Neural progenitor cell (in vitro differentiated cells): ENCODE data around the gene CLCN2. TPM values are rescaled to one million over a fixed set of nuclear protein-coding genes. Genes with fewer than 3 reads are reported as not detected.

Source experiments
- DNase-seq: peaks from one replicate; pipeline ENCODE4 v3.0.0-alpha.2; 2016; ENCODE audit warnings: low spot score
- H2AFZ ChIP-seq: fragments of 200-600 bp; sonication (generic); replicated peaks from 2 replicates; pipeline ENCODE4 v1.6.1; 2016; ENCODE audit warnings: antibody characterized with exemption
- H3F3A ChIP-seq: fragments of 200-600 bp; sonication (generic); 2 replicates; pipeline ENCODE4 v1.6.1; 2016; ENCODE audit warnings: antibody characterized with exemption, low read depth
- H3K27ac ChIP-seq: fragments of 200-600 bp; sonication (generic); 2 replicates; pipeline ENCODE4 v1.5.1; 2016; ENCODE audit warnings: mild to moderate bottlenecking
- H3K27me3 ChIP-seq: fragments of 200-600 bp; sonication (generic); 2 replicates; pipeline ENCODE4 v1.6.1; 2016; ENCODE audit warnings: mild to moderate bottlenecking, moderate library complexity
- H3K36me3 ChIP-seq: fragments of 200-600 bp; sonication (generic); 2 replicates; pipeline ENCODE4 v1.5.1; 2016
- H3K4me1 ChIP-seq: fragments of 200-600 bp; sonication (generic); 2 replicates; pipeline ENCODE4 v1.6.1; 2016; ENCODE audit warnings: mixed run types
- H3K4me2 ChIP-seq: fragments of 200-600 bp; sonication (generic); 2 replicates; pipeline ENCODE4 v1.6.1; 2016
- H3K4me3 ChIP-seq: fragments of 200-600 bp; sonication (generic); 2 replicates; pipeline ENCODE4 v1.5.1; 2016
- H3K79me2 ChIP-seq: fragments of 200-600 bp; sonication (generic); 2 replicates; pipeline ENCODE4 v1.6.1; 2016; ENCODE audit warnings: low read depth
- H3K9ac ChIP-seq: fragments of 200-600 bp; sonication (generic); 2 replicates; pipeline ENCODE4 v1.6.1; 2016
- H3K9me3 ChIP-seq: fragments of 200-600 bp; sonication (generic); 2 replicates; pipeline ENCODE4 v1.5.1; 2016; ENCODE audit warnings: low read depth
- H4K20me1 ChIP-seq: fragments of 200-600 bp; sonication (generic); 2 replicates; pipeline ENCODE4 v1.6.1; 2016; ENCODE audit warnings: low read depth
- H3K27ac Mint-ChIP-seq: 3 replicates; pipeline ENCODE4 v1.8.0; 2021; ENCODE audit warnings: mixed read lengths
- H3K27me3 Mint-ChIP-seq: 2 replicates; pipeline ENCODE4 v1.8.0; 2022; ENCODE audit warnings: low read depth, mild to moderate bottlenecking, inconsistent platforms, moderate library complexity, mixed read lengths; ENCODE audit not compliant: insufficient read depth
- H3K36me3 Mint-ChIP-seq: 3 replicates; pipeline ENCODE4 v1.8.0; 2021; ENCODE audit warnings: mixed read lengths
- H3K4me1 Mint-ChIP-seq: 3 replicates; pipeline ENCODE4 v1.8.0; 2021; ENCODE audit warnings: mixed read lengths
- H3K4me3 Mint-ChIP-seq: 3 replicates; pipeline ENCODE4 v1.8.0; 2021; ENCODE audit warnings: mild to moderate bottlenecking, moderate library complexity, mixed read lengths
- H3K9me3 Mint-ChIP-seq: 3 replicates; pipeline ENCODE4 v1.8.0; 2020; ENCODE audit warnings: mixed read lengths
- CTCF ChIP-seq: fragments of 200-600 bp; sonication (generic); IDR thresholded peaks from 2 replicates; pipeline ENCODE4 v1.5.1; 2017; ENCODE audit warnings: antibody characterized with exemption, mild to moderate bottlenecking
- EZH2 ChIP-seq: fragments of 200-600 bp; sonication (generic); IDR thresholded peaks from 2 replicates; pipeline ENCODE4 v1.6.1; 2017; ENCODE audit warnings: antibody characterized with exemption, mild to moderate bottlenecking, moderate library complexity
- EZH2phosphoT487 ChIP-seq: fragments of 200-600 bp; sonication (generic); IDR thresholded peaks from 2 replicates; pipeline ENCODE4 v1.6.1; 2017; ENCODE audit warnings: antibody characterized with exemption
- total RNA-seq: library from RNA; depleted of rRNA; stranded (reverse); fragments of >200 nt; gene quantifications from 2 replicates; pipeline ENCODE4 v1.2.3, GENCODE V29; 2015; ENCODE audit warnings: low replicate concordance

Gene CLCN2
- total RNA-seq, 1 donor from 2014 or later, result 16.5 TPM

- TF ChIP-seq CTCF, result no peak
- no peak for TF ChIP-seq EZH2phosphoT487
- TF ChIP-seq EZH2, result no peak
- H3K4me1 Mint-ChIP-seq, result peaks cover 35% of the 10 kb centered on the region
- Histone ChIP-seq H3K9ac (no peak overlapping the region), H2AFZ (no peak overlapping the region), H3K36me3 (no peaks in the 10 kb centered on the region), H3K4me2 (no peak overlapping the region), H3K27me3 (no peaks in the 10 kb centered on the region), H3K27ac (no peak overlapping the region), H3F3A (peaks cover 12% of the 10 kb centered on the region), H3K4me3 (no peak overlapping the region), H3K4me1 (no peaks in the 10 kb centered on the region), H3K79me2 (no peaks in the 10 kb centered on the region), H4K20me1 (peaks cover 17% of the 10 kb centered on the region), H3K9me3 (no peaks in the 10 kb centered on the region)
- H3K9me3 Mint-ChIP-seq, result no peaks in the 10 kb centered on the region
- peak overlapping the region; percentile 75 for H3K27ac Mint-ChIP-seq
- DNase-seq, result no peak
- peaks cover 7% of the 10 kb centered on the region for H3K27me3 Mint-ChIP-seq
- H3K4me3 Mint-ChIP-seq, result no peak overlapping the region
- H3K36me3 Mint-ChIP-seq, result peaks cover 16% of the 10 kb centered on the region
Observed at GRCh38 chr3:184352149-184352785, 9.1 kb downstream of the CLCN2 start.

- Histone ChIP-seq H3K27ac (no peak overlapping the region), H4K20me1 (peaks cover 19% of the 10 kb centered on the region), H2AFZ (no peak overlapping the region), H3K4me2 (no peak overlapping the region), H3K79me2 (no peaks in the 10 kb centered on the region), H3K4me1 (no peaks in the 10 kb centered on the region), H3K4me3 (no peak overlapping the region), H3F3A (peaks cover 16% of the 10 kb centered on the region), H3K9me3 (no peaks in the 10 kb centered on the region), H3K36me3 (no peaks in the 10 kb centered on the region), H3K27me3 (no peaks in the 10 kb centered on the region), H3K9ac (no peak overlapping the region)
- peaks cover 9% of the 10 kb centered on the region for H3K27me3 Mint-ChIP-seq
- TF ChIP-seq CTCF, result no peak
- no peak for TF ChIP-seq EZH2
- TF ChIP-seq EZH2phosphoT487, result no peak
- H3K27ac Mint-ChIP-seq, result peak overlapping the region; percentile 75
- H3K9me3 Mint-ChIP-seq, result no peaks in the 10 kb centered on the region
- peaks cover 19% of the 10 kb centered on the region for H3K36me3 Mint-ChIP-seq
- peak overlapping the region; percentile 44 for H3K4me3 Mint-ChIP-seq
- peaks cover 40% of the 10 kb centered on the region for H3K4me1 Mint-ChIP-seq
- no peak for DNase-seq
Observed at GRCh38 chr3:184351511-184352148, 9.8 kb downstream of the CLCN2 start.

GRCh38 chr3:184350618-184351017, 10.8 kb downstream of the CLCN2 start:
- Histone ChIP-seq H4K20me1 (peaks cover 29% of the 10 kb centered on the region), H3K27ac (no peak overlapping the region), H3K9me3 (no peaks in the 10 kb centered on the region), H3K79me2 (no peaks in the 10 kb centered on the region), H3K4me2 (no peak overlapping the region), H3K9ac (no peak overlapping the region), H2AFZ (no peak overlapping the region), H3F3A (peaks cover 27% of the 10 kb centered on the region), H3K4me3 (no peak overlapping the region), H3K27me3 (no peaks in the 10 kb centered on the region), H3K36me3 (no peaks in the 10 kb centered on the region), H3K4me1 (peaks cover 7% of the 10 kb centered on the region)
- Mint-ChIP-seq H3K27ac (no peak overlapping the region), H3K36me3 (peaks cover 19% of the 10 kb centered on the region), H3K9me3 (no peaks in the 10 kb centered on the region), H3K4me1 (peaks cover 44% of the 10 kb centered on the region), H3K27me3 (peaks cover 9% of the 10 kb centered on the region), H3K4me3 (no peak overlapping the region)
- TF ChIP-seq CTCF, result no peak
- no peak for TF ChIP-seq EZH2
- TF ChIP-seq EZH2phosphoT487, result no peak
- no peak for DNase-seq
